Measurements from ENCODE around the gene TCAP.

Gene TCAP

GRCh38 chr17:39629898-39630297, 35.3 kb upstream of the TCAP start:
- DNase-seq: no peak

- no peak for DNase-seq
These were observed 33.7 kb upstream of the TCAP start for GRCh38 chr17:39631403-39631802.

GRCh38 chr17:39632153-39632941, 32.8 kb upstream of the TCAP start:
- no peak for DNase-seq

- no peak for DNase-seq
These were observed 31.5 kb upstream of the TCAP start for GRCh38 chr17:39633570-39634183.

- no peak for DNase-seq
These were observed 30.7 kb upstream of the TCAP start for GRCh38 chr17:39634384-39634871.

- no peak for DNase-seq
These were observed 29.5 kb upstream of the TCAP start for GRCh38 chr17:39635614-39636176.

GRCh38 chr17:39636587-39636926, 28.6 kb upstream of the TCAP start:
- no peak for DNase-seq

GRCh38 chr17:39636927-39637736, 28.0 kb upstream of the TCAP start, which contains the start of gene STARD3:
TSS of gene STARD3 (plus strand) at chr17:39637144. CDS start at chr17:39653532, 16,388 bp downstream.
- DNase-seq: peak; percentile 83

- DNase-seq: no peak
These were observed 26.8 kb upstream of the TCAP start for GRCh38 chr17:39638317-39638716.

GRCh38 chr17:39639043-39639442, 26.1 kb upstream of the TCAP start:
- no peak for DNase-seq

GRCh38 chr17:39639566-39640458, 25.3 kb upstream of the TCAP start:
- DNase-seq: no peak

- DNase-seq: no peak
These were observed 24.5 kb upstream of the TCAP start for GRCh38 chr17:39640591-39641031.

- no peak for DNase-seq
These were observed 24.1 kb upstream of the TCAP start for GRCh38 chr17:39641097-39641496.

- no peak for DNase-seq
These were observed 23.3 kb upstream of the TCAP start for GRCh38 chr17:39641883-39642282.

- no peak for DNase-seq
These were observed 22.7 kb upstream of the TCAP start for GRCh38 chr17:39642291-39643074.

- no peak for DNase-seq
These were observed 21.9 kb upstream of the TCAP start for GRCh38 chr17:39643271-39643670.

GRCh38 chr17:39647256-39647655, 17.9 kb upstream of the TCAP start:
- DNase-seq: no peak

- DNase-seq: no peak
These were observed 16.4 kb upstream of the TCAP start for GRCh38 chr17:39648616-39649366.

GRCh38 chr17:39650121-39650579, 15.0 kb upstream of the TCAP start:
- no peak for DNase-seq

- no peak for DNase-seq
These were observed 13.1 kb upstream of the TCAP start for GRCh38 chr17:39651923-39652586.

Measured in activated gamma-delta T cell (primary cell).